Activated naive CD4-positive, alpha-beta T cell treated with anti-CD3 and anti-CD28 coated beads for 36 hours (primary cell): ENCODE measurements around the gene ZNF506. TPM values are rescaled to one million over a fixed set of nuclear protein-coding genes. Genes with fewer than 3 reads are reported as not detected.
A peak's percentile ranks its signal among the peaks of the same experiment; 100 is the strongest.
"Not testable (repeated sequence)": the region's sequence is repeated elsewhere in the genome, so short reads cannot be mapped to it uniquely, and the experiment has no call there.

Experiments used
- CTCF ChIA-PET: fragments of 350-600 bp; sonication (Branson Sonifier 250); formaldehyde crosslinking; loops from one replicate; lab custom pipeline; 2021; ENCODE audit warnings: antibody characterized with exemption; lab: Charles Lee
- DNase-seq: peaks from one replicate; pipeline ENCODE4 v3.0.0-alpha.2; 2020
- H3K27ac Mint-ChIP-seq: one replicate; pipeline ENCODE4 v1.8.0; 2021; ENCODE audit warnings: mild to moderate bottlenecking, mixed read lengths
- H3K27me3 Mint-ChIP-seq: one replicate; pipeline ENCODE4 v1.8.0; 2021; ENCODE audit warnings: low read depth, mixed read lengths
- H3K36me3 Mint-ChIP-seq: one replicate; pipeline ENCODE4 v1.8.0; 2021; ENCODE audit warnings: low read depth, mixed read lengths
- H3K4me1 Mint-ChIP-seq: one replicate; pipeline ENCODE4 v1.8.0; 2021; ENCODE audit warnings: low read depth, mixed read lengths
- H3K4me3 Mint-ChIP-seq: one replicate; pipeline ENCODE4 v1.8.0; 2021; ENCODE audit warnings: mild to moderate bottlenecking, moderate library complexity, mixed read lengths
- H3K9me3 Mint-ChIP-seq: one replicate; pipeline ENCODE4 v1.8.0; 2021; ENCODE audit warnings: mixed read lengths
- intact Hi-C: fragments of 100-400 bp; cut with micrococcal nuclease; formaldehyde crosslinking; loops from one replicate; pipeline ENCODE4 v1.15.1; 2023
- total RNA-seq, 2 experiments: library from RNA; stranded (reverse); gene quantifications; one replicate each; pipeline ENCODE4 v1.2.3, GENCODE V29; 2021

The ZNF506 gene
- total RNA-seq, 2 experiments from 2014 or later: 32.6 to 34.0 TPM

DNA sequence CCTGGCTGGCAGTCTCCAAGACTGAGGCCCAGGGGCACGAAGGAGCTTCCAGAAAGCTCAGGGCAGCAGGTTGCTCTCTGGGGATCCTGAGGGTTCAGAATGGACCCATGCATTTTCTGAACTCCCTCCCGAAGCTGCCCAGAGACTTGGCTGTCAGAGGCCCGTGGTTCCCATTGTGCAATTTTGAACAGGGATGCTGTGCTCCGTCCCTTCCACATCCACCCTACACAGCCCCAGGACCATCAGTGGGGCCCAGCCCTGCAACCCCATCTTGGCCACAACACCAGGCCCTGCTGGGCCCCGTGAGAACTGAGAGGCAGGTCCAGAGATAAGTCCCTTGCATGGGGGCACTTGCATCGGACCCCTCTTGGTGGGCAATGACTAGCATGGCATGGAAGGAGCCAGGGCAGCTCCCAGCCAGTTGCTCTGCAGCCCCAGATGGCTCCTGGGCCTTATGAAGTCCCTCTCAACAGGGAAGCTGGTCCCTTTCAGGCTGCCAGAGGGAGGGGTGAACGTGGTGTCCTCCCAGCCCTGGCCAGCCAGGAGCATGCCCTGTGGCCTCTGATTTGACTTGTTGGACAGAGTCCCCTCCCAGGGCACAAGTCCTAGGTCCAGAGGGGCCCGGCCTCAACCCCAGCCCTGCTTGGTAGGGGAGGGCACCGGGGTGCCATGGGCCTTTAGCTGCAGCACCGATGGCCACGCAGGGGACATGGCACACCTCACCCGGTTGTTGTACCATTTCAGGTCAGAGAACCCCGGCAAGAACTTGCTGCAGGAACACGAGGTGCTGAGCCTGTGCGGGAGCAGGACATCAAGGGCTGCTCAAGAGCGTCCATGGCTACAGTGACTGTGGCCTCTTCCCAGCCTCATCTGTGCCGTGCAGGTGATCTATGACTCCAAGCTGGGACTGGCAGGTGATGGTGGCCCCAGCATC lies 71.4 kb downstream of the ZNF506 start:
- Mint-ChIP-seq H3K9me3 (no peaks in the 10 kb centered on the region), H3K4me3 (no peak overlapping the region), H3K27me3 (no peaks in the 10 kb centered on the region), H3K4me1 (no peaks in the 10 kb centered on the region), H3K27ac (no peak overlapping the region), H3K36me3 (no peaks in the 10 kb centered on the region)
- CTCF ChIA-PET: no interaction called here
- intact Hi-C loops: no loop called here
- no peak for DNase-seq

GRCh38 chr19:19749117-19749907 lies 72.2 kb downstream of the ZNF506 start:
- Mint-ChIP-seq H3K36me3 (no peaks in the 10 kb centered on the region), H3K27ac (no peak overlapping the region), H3K27me3 (no peaks in the 10 kb centered on the region), H3K4me3 (no peak overlapping the region), H3K9me3 (no peaks in the 10 kb centered on the region), H3K4me1 (no peaks in the 10 kb centered on the region)
- no peak for DNase-seq
- CTCF ChIA-PET: no interaction called here
- intact Hi-C loops: no loop called here

DNA sequence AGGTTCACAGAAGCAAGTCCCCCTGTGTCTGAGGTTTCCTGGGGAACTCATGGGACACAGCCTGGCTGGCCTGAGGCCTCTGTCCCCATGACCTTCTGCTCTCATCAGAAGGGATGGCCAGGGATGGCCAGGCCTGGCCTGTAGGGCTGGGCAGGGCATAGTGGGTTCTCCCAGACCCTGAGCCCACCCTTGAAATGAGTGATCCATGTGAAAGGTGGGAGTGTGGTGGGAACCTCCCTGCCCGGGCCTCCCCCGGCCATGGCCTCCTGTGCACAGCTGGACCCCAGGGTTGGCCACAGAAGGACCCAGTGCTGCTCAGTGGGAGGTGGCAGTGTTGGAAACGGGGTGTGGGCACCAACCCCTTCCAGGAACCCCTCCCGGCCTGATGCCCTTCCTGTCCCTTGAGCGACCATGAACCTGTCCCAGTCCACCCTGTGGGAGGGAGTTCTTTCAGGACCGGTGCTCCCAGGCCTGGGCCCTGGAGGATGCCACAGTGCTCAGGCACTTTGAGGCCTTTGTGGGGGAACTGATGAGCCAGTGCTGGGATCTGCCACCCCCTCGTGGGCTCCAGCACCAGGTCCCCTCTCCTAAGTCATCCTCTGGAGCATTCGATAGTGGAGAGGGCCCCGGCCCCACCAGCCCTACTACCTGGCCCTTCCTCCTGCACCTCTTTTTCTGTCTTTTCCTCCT lies 73.2 kb downstream of the ZNF506 start:
- DNase-seq: no peak
- Mint-ChIP-seq H3K4me1 (no peaks in the 10 kb centered on the region), H3K27me3 (no peaks in the 10 kb centered on the region), H3K9me3 (no peaks in the 10 kb centered on the region), H3K27ac (no peak overlapping the region), H3K4me3 (no peak overlapping the region), H3K36me3 (no peaks in the 10 kb centered on the region)
- CTCF ChIA-PET: interaction anchor here (0.6 kb wide), 1 partner anchor 16 kb away, joined by 4 read pairs; no protein-coding TSS in a partner anchor
- intact Hi-C loops: no loop called here

- no peaks in the 10 kb centered on the region for H3K27me3 Mint-ChIP-seq
Observed at GRCh38 chr19:19747357-19748220, 74.0 kb downstream of the ZNF506 start.

GRCh38 chr19:19746286-19747213 lies 75.0 kb downstream of the ZNF506 start:
- CTCF ChIA-PET: interaction anchor here (0.6 to 1.3 kb wide), 2 partner anchors 45 to 214 kb away, joined by 3 to 4 read pairs; no protein-coding TSS in a partner anchor
- no peak for DNase-seq
- Mint-ChIP-seq H3K27ac (no peak overlapping the region), H3K4me3 (no peak overlapping the region), H3K4me1 (no peaks in the 10 kb centered on the region), H3K36me3 (no peaks in the 10 kb centered on the region), H3K9me3 (no peaks in the 10 kb centered on the region), H3K27me3 (no peaks in the 10 kb centered on the region)
- intact Hi-C loops: no loop called here

More at GRCh38 chr19:19747357-19748220, 74.0 kb downstream of the ZNF506 start:
- Mint-ChIP-seq H3K36me3 (no peaks in the 10 kb centered on the region), H3K9me3 (no peaks in the 10 kb centered on the region), H3K4me3 (no peak overlapping the region), H3K4me1 (no peaks in the 10 kb centered on the region), H3K27ac (no peak overlapping the region)
- intact Hi-C loops: no loop called here
- no peak for DNase-seq
- CTCF ChIA-PET: interaction anchor here (0.6 kb wide), 2 partner anchors 17 to 46 kb away, joined by 3 to 4 read pairs; no protein-coding TSS in a partner anchor

- intact Hi-C loops: no loop called here
- Mint-ChIP-seq H3K4me1 (no peaks in the 10 kb centered on the region), H3K4me3 (no peak overlapping the region), H3K9me3 (no peaks in the 10 kb centered on the region), H3K27me3 (no peaks in the 10 kb centered on the region), H3K27ac (no peak overlapping the region), H3K36me3 (no peaks in the 10 kb centered on the region)
- CTCF ChIA-PET: interaction anchor here (1.3 kb wide), 1 partner anchor 213 kb away, joined by 4 read pairs; no protein-coding TSS in a partner anchor
- peak; percentile 21 for DNase-seq
Observed at GRCh38 chr19:19745496-19746285, 75.9 kb downstream of the ZNF506 start.

- intact Hi-C loops: no loop called here
- CTCF ChIA-PET: no interaction called here
- H3K27me3 Mint-ChIP-seq: no peaks in the 10 kb centered on the region
- H3K4me3 Mint-ChIP-seq: no peak overlapping the region
- H3K27ac Mint-ChIP-seq: no peak overlapping the region
- H3K4me1 Mint-ChIP-seq: no peaks in the 10 kb centered on the region
- DNase-seq: no peak
- H3K36me3 Mint-ChIP-seq: no peaks in the 10 kb centered on the region
- H3K9me3 Mint-ChIP-seq: no peaks in the 10 kb centered on the region
Observed at GRCh38 chr19:19744641-19745040, 76.9 kb downstream of the ZNF506 start.

- H3K36me3 Mint-ChIP-seq, H3K9me3 Mint-ChIP-seq, H3K4me3 Mint-ChIP-seq, DNase-seq, H3K27ac Mint-ChIP-seq, H3K4me1 Mint-ChIP-seq, H3K27me3 Mint-ChIP-seq, intact Hi-C loops, CTCF ChIA-PET: not testable (repeated sequence)
Observed at GRCh38 chr19:19743921-19744320, 77.6 kb downstream of the ZNF506 start.

DNA sequence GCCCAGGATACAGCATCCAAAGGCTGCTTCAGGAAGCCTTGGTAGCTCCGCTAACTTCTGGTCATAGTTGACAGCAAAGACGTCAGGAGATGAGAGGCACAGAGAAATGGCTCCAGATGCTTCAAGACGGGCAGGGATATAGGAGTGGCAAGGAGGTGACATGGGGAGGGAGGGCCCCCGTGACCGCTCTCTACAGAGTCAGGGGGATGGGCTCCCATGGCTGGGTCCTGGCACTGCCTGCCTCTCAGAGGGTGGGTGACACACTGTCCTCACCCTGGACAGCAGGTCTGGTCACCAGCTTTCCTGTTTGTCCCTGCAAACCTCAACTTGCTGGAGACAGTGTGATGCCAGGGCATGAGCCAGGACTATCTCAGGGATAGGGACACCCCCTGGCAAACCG lies 78.4 kb downstream of the ZNF506 start:
- Mint-ChIP-seq H3K9me3 (no peaks in the 10 kb centered on the region), H3K27me3 (no peaks in the 10 kb centered on the region), H3K4me1 (no peaks in the 10 kb centered on the region), H3K36me3 (no peaks in the 10 kb centered on the region), H3K4me3 (no peak overlapping the region), H3K27ac (no peak overlapping the region)
- CTCF ChIA-PET: no interaction called here
- intact Hi-C loops: no loop called here
- no peak for DNase-seq

- CTCF ChIA-PET: no interaction called here
- no peaks in the 10 kb centered on the region for H3K27me3 Mint-ChIP-seq
- intact Hi-C loops: no loop called here
- no peak overlapping the region for H3K27ac Mint-ChIP-seq
- no peak for DNase-seq
- no peaks in the 10 kb centered on the region for H3K36me3 Mint-ChIP-seq
- no peak overlapping the region for H3K4me3 Mint-ChIP-seq
- no peaks in the 10 kb centered on the region for H3K4me1 Mint-ChIP-seq
- H3K9me3 Mint-ChIP-seq: no peaks in the 10 kb centered on the region
Observed at GRCh38 chr19:19742773-19743172, 78.8 kb downstream of the ZNF506 start.
